Activated CD8-positive, alpha-beta T cell treated with anti-CD3 and anti-CD28 coated beads for 36 hours (primary cell): ENCODE results near the gene MBOAT2. TPM values are rescaled to one million over a fixed set of nuclear protein-coding genes. Genes with fewer than 3 reads are reported as not detected.

Source experiments
- ATAC-seq: fragments of 200-7000 bp; cut with Tn5 transposase; one replicate; pipeline ENCODE4 v1.10.0; 2021; ENCODE audit warnings: mild to moderate bottlenecking, moderate library complexity
- CTCF ChIA-PET: fragments of 350-600 bp; sonication (Branson Sonifier 250); formaldehyde crosslinking; loops from one replicate; lab custom pipeline; 2021; ENCODE audit warnings: antibody characterized with exemption; lab: Charles Lee
- POLR2A ChIA-PET: fragments of 350-600 bp; sonication (Branson Sonifier 250); formaldehyde crosslinking; loops from one replicate; lab custom pipeline; 2021; ENCODE audit warnings: antibody characterized with exemption; lab: Charles Lee
- DNase-seq: peaks from one replicate; pipeline ENCODE4 v3.0.0-alpha.2; 2020
- H3K27ac Mint-ChIP-seq: one replicate; pipeline ENCODE4 v1.8.0; 2021; ENCODE audit warnings: mild to moderate bottlenecking, mixed read lengths
- H3K27me3 Mint-ChIP-seq: one replicate; pipeline ENCODE4 v1.8.0; 2021; ENCODE audit warnings: mixed read lengths
- H3K36me3 Mint-ChIP-seq: one replicate; pipeline ENCODE4 v1.8.0; 2021; ENCODE audit warnings: low read depth, mixed read lengths
- H3K4me1 Mint-ChIP-seq: one replicate; pipeline ENCODE4 v1.8.0; 2021; ENCODE audit warnings: low read depth, mixed read lengths
- H3K4me3 Mint-ChIP-seq: one replicate; pipeline ENCODE4 v1.8.0; 2021; ENCODE audit warnings: mild to moderate bottlenecking, moderate library complexity, mixed read lengths
- H3K9me3 Mint-ChIP-seq: one replicate; pipeline ENCODE4 v1.8.0; 2021; ENCODE audit warnings: mixed read lengths
- CTCF ChIP-seq: fragments of 200-600 bp; IDR thresholded peaks from one replicate; pipeline ENCODE4 v1.8.0; 2022; ENCODE audit warnings: antibody characterized with exemption, mild to moderate bottlenecking
- intact Hi-C: fragments of 100-400 bp; cut with micrococcal nuclease; formaldehyde crosslinking; loops from one replicate; pipeline ENCODE4 v1.10.0; 2022
- total RNA-seq, 2 experiments: library from RNA; stranded (reverse); gene quantifications; one replicate each; pipeline ENCODE4 v1.2.3, GENCODE V29; 2021

MBOAT2 gene
- total RNA-seq, 2 experiments from 2014 or later: 2.9 to 3.0 TPM

DNA sequence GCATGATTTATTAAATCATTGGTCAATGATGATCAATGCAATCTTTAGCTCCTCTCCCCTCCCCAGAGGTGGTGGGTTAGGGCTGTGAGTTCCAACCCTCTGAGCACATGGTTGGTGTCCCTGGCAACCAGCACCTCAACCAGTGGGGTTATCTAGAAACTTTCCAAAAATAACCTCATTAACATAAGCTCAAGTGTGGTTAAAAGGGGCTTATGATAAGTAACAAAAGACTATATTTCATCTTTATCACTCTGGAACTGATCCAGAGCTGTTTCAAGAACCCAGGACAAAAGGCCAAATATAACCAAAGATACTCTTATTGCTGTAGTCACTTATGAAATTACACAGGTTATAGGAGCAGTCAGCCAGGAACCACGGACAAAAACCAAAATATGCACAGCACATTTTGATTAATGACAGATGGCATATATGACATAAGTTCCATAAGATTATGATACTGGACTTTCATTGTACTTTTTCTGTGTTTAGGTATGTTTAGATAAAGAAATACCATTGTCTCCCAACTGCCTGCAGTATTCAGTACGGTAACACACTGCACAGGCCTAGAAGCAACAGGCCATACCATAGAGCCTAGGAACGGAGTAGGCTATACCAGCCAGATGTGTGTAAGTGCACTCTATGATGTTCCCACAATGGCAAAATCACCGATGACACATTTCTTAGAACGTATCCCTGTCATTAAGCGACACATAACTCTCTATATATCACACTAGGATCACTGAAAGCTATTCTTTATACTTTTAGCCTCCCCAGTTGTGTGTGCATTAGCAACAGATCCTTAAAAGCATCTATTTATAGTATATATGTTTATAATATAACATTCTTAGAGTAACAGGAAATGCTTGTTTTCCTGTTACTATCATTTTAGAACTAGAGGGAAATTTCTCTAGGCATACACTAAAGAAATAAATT, 197.9 kb downstream of the MBOAT2 start:
- H3K27ac Mint-ChIP-seq: peak overlapping the region; percentile 44
- no peak for ATAC-seq
- H3K27me3 Mint-ChIP-seq: no peaks in the 10 kb centered on the region
- ChIA-PET CTCF (interaction anchor here (1.4 to 1.5 kb wide), 2 partner anchors 9 to 11 kb away, joined by 3 to 6 read pairs; no protein-coding TSS in a partner anchor), POLR2A (interaction anchor here (0.9 kb wide), 1 partner anchor 49 kb away, joined by 3 read pairs; no protein-coding TSS in a partner anchor)
- DNase-seq: no peak
- intact Hi-C loops: loop anchor here (5.0 kb wide), 1 partner anchor 567 kb away; no protein-coding TSS in a partner anchor
- H3K9me3 Mint-ChIP-seq: no peaks in the 10 kb centered on the region
- H3K4me1 Mint-ChIP-seq: peaks cover 19% of the 10 kb centered on the region
- peaks cover 48% of the 10 kb centered on the region for H3K36me3 Mint-ChIP-seq
- no peak overlapping the region for H3K4me3 Mint-ChIP-seq
- no peak for TF ChIP-seq CTCF

- TF ChIP-seq CTCF: no peak
- intact Hi-C loops: no loop called here
- peak; percentile 96 for ATAC-seq
- H3K27me3 Mint-ChIP-seq: no peaks in the 10 kb centered on the region
- no peak overlapping the region for H3K4me3 Mint-ChIP-seq
- peaks cover 54% of the 10 kb centered on the region for H3K36me3 Mint-ChIP-seq
- H3K27ac Mint-ChIP-seq: peak overlapping the region; percentile 77
- peak; percentile 68 for DNase-seq
- ChIA-PET POLR2A (no interaction called here), CTCF (interaction anchor here (0.6 to 0.9 kb wide), 2 partner anchors 9 to 252 kb away, joined by 3 to 4 read pairs; no protein-coding TSS in a partner anchor)
- no peaks in the 10 kb centered on the region for H3K9me3 Mint-ChIP-seq
- peaks cover 21% of the 10 kb centered on the region for H3K4me1 Mint-ChIP-seq
These were observed 199.7 kb downstream of the MBOAT2 start for GRCh38 chr2:8803658-8804379.

DNA sequence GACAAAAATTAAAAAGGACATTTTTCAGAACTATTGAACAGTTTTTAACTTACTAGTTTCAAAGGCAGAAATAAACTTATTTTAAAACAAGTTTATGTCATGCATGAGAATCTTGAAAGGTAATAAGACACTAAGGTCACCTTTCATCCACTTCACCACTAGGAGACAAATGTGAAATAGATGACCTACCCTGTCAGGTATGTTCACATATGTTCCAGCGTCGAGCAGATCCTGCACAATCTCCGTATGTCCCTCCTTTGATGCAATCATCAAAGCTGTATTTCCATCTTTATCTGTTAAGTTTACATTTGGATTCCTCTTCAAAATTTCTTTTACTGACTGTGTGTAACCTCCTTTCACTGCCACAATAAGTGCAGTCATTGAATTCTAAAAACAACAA, 200.7 kb downstream of the MBOAT2 start:
- intact Hi-C loops: no loop called here
- POLR2A ChIA-PET: no interaction called here
- DNase-seq (no peak), ATAC-seq (no peak)
- no peak overlapping the region for H3K27ac Mint-ChIP-seq
- TF ChIP-seq CTCF: no peak
- H3K36me3 Mint-ChIP-seq: peaks cover 54% of the 10 kb centered on the region
- CTCF ChIA-PET: interaction anchor here (1.4 kb wide), 1 partner anchor 21 kb away, joined by 3 read pairs; no protein-coding TSS in a partner anchor
- H3K4me1 Mint-ChIP-seq: peaks cover 21% of the 10 kb centered on the region
- H3K4me3 Mint-ChIP-seq: no peak overlapping the region
- H3K9me3 Mint-ChIP-seq: no peaks in the 10 kb centered on the region
- H3K27me3 Mint-ChIP-seq: no peaks in the 10 kb centered on the region

Other genes starting within 250 kb of the MBOAT2 start
- 10 to 100 TPM; 20.8 to 20.9 TPM for gene KIDINS220, start 166.1 kb downstream of the MBOAT2 start, total RNA-seq
- not detected for gene ASAP2, start 203.1 kb upstream of the MBOAT2 start, total RNA-seq